HG02763 (cell line): Measurements from ENCODE around the gene CHSY1.
"Not testable (repeated sequence)": the region's sequence is repeated elsewhere in the genome, so short reads cannot be mapped to it uniquely, and the experiment has no call there.

Source experiments
- ATAC-seq: cut with Tn5 transposase; IDR thresholded peaks from one replicate; pipeline ENCODE4 v1.9.1; 2021; ENCODE audit warnings: mild to moderate bottlenecking, moderate library complexity; ENCODE audit not compliant: unreplicated experiment

The CHSY1 gene

GRCh38 chr15:101246391-101246790 lies 5.5 kb downstream of the CHSY1 start:
- no peak for ATAC-seq

DNA sequence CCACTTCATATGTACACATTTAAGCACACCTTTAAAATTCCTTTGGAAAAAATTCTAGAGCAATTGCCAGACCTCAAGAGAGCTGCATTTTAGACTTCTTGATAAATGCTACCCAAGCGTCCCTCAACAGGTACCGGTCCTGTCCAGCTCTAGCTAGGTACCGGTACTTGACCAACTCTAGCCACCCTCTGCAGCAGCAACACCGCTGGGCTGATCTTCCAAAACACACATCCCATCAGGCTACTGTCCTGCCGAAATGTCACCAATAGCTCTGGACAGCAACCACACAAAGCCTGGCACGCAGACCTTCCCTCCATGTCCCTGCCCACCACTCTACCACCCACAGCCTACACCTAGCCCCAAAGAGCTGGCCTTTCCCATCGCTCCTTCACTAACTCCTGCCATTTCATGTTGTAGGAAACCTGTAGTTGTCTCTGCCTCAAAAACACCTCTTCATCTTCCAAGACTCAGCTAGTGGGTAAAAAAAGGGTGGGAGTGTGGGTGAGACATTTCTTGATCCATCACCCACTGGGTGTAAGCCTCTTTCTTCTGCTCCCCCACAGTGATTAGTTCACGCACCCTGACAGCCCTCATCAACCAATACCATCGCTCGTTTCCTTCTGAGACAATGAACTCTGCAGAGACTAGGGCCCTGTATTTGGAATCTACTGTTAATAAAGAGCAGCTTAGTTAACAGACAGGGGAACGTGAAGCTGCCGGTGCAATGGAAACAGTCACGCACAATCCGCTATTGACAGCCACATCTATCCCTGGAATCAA lies 6.8 kb downstream of the CHSY1 start:
- no peak for ATAC-seq

GRCh38 chr15:101244036-101244781 lies 7.6 kb downstream of the CHSY1 start:
- no peak for ATAC-seq

- ATAC-seq, result no peak
Measured at GRCh38 chr15:101243420-101243819, 8.4 kb downstream of the CHSY1 start.

- no peak for ATAC-seq
Measured at GRCh38 chr15:101242999-101243336, 8.9 kb downstream of the CHSY1 start.

DNA sequence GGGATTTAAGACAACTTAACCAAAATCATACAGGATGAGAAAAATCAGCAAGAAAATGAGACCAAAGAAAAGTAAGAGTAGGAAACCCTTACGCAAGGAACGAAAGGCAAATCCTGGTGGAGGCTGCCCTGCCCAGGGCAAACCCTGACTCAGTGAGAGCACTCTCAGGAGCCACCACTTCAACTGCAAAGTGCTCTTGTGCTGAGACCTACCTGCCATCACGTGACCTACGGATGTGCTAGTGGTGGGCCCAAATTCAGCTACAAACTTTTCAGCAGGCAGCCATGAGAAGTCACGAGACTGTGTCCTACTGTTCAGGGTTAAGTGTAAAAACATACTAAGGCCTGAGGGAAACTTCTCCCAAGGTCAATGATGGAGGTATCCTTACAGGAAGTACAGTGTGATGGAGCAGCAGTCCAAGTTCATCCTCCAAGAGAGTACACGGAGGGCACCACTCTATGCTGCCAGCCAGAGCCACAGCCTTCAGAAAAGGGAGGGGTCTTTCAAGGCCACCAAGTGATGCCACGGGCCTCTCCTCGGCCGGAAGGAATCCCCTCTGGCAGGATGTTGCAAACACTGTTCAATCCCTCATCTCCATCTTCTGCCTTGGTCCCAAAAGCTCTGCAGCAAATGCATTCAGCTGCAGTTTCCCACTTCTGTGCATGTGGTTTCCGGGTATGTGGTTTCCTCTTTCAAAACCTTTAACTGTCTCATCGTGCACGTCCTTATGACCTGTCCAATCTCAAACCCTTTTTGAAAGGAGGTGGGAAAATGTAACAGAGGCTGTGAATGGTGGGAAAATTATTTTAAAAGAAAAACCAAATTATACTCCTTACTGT lies 9.5 kb downstream of the CHSY1 start:
- peak; percentile 70 for ATAC-seq

DNA sequence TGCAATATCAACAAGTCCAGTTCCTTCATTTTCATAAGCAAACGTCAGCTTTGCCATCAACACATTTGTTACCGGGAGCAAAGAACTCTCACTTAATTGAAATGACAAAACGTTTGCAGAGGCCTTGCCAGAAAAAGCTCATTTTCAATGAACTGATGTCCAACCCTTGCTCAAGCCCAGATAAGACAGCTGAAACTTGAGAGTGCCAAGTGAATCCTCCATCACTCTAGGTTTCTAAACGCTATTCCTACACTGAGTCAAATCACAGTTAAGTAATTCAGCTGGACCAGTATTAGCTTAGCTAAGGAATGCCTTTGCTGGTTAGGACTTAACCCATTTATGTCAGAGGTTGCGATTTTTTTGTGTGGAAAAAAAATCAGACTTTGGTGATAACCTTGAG lies 11.5 kb downstream of the CHSY1 start:
- no peak for ATAC-seq

GRCh38 chr15:101239724-101240136 lies 12.1 kb downstream of the CHSY1 start:
- no peak for ATAC-seq

DNA sequence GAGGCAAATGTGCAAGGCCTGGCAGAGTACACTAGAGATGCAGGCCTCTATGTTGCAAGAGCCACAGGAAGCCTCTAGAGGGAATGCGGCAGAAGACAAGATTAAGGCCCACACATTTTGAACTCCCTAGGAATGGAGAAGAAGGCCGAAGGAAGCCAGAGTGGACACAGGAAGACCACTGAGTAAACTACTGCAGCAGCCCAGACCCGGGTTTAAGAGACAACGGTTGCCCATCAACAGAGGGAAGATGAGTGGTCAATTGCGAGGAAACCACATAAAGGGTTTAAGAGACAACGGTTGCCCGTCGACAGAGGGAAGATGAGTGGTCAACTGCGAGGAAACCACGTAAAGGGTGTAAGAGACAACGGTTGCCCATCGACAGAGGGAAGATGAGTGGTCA lies 14.6 kb downstream of the CHSY1 start:
- ATAC-seq, result no peak

DNA sequence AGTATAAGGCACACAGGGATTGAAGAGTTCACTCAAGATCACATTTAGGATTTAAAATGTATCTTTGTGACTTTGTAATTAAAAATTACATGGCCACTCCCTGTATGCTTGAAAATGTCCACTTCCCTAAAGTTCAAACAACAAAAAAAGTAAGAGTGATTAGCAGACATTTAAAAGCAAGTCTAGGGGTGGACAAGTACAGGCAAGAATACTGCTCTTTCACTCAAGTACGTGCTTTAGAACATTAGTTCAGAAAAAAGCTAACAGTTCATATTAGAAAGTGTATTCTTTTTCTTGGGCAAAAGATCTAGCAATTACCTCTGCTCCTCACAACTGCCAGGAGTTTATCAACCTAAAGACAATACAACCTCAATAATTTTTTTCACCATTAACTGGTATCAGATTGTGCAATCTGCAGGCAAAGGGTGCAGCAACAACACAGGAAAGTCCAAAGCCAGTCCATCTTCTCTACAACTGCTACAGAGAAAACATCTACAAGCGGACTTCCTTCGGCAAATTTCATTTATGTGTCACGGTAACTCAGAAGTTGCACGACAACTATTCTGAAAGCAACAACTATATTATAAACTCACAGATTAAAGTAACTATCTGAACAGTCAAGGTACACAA lies 18.1 kb downstream of the CHSY1 start:
- no peak for ATAC-seq

DNA sequence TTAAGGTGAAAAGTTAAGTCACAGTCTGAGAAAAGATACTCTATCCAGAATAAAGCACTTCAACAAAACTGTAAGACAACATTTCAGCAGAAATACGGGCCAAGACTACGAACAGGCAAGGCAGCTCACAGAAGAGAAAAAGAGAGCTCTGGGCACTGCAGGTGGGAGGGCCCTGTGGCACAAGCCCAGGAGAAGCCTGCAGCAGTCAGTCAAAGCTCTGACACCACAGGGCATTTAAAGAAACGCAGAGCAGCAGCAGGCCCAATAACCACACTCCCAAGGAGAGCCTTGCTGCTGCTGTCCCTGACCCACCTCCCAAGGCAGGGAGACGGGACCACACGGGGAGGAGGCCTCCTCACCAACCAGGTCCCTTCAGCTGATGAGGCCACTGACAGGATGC lies 19.2 kb downstream of the CHSY1 start:
- ATAC-seq, result no peak

- ATAC-seq, result no peak
Measured at GRCh38 chr15:101228313-101228712, 23.5 kb downstream of the CHSY1 start.

DNA sequence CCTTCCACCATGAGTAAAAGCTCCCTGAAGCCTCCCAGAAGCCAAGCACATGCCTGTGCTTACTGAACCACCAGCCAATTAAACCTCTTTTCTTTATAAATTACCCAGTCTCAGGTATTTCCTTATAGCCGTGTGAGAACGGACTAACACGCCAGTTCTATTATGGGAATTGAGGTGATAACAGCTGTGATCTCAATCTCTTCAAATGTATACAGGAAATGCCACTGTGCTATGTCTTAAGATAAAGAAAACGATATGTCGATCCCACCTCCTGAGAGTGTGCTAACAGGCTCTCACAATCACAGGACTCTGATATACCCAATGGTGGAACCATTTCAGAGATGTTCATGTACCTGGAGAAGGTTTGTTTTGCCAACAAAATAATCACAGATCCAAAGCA lies 26.2 kb downstream of the CHSY1 start:
- no peak for ATAC-seq

DNA sequence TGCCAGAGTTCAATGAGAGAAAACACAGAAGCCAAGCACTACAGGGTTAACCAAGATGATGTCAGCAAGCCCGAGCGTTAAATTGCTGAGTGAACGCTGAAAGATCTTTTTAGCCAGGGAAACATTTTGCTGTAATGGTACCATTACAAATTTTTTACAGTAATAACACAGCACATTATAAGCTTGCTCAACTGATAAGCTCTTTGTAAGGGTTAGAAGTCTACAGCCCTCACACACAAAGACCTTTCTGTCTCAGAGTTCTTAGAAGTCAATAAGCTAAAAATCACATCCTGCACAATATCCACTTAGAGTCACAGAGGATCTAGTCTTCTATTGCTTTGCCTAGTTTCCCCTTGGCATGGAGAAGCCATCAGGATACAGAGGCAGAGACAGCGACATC lies 29.9 kb downstream of the CHSY1 start:
- ATAC-seq, result no peak

GRCh38 chr15:101220060-101220459 lies 31.8 kb downstream of the CHSY1 start:
- ATAC-seq, result no peak

GRCh38 chr15:101219441-101219840 lies 32.4 kb downstream of the CHSY1 start:
- ATAC-seq, result no peak

DNA sequence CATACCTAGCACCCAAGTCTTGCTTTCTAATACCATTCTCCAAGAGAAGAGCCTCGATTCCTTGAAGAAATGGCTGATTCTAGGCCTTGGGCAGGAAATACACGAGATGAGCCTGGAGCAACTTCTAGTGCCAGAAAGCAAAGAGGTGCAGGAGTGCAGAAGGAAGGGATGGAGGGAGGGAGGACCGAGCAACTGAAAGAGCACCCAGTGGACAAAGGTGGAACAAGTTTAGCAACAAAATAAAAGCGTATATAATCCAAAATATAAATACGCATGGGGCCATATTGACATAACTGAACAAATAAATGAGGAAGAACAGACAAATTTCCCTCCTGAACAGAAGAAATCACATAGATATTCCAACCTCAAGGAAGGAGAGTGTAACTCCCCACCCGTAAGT lies 34.4 kb downstream of the CHSY1 start:
- no peak for ATAC-seq

DNA sequence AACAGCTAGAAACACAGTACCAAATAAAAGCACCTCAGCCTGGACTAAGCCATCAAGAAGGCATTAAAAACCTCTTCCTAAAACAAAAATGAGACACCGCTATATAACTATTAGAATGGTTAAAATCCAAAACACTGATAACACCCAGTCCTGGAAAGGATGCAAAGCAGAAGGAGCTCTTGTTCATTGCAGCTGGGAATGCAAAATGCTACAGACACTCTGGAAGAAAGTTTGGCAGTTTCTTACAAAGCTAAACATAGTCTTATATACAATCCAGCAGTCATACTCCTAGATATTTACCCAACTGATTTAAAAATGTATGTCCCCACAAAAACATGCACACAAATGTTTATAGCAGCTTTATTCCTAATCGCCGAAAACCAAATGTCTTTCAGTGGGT lies 35.7 kb downstream of the CHSY1 start:
- no peak for ATAC-seq

- no peak for ATAC-seq
Measured at GRCh38 chr15:101215681-101216080, 36.2 kb downstream of the CHSY1 start.

DNA sequence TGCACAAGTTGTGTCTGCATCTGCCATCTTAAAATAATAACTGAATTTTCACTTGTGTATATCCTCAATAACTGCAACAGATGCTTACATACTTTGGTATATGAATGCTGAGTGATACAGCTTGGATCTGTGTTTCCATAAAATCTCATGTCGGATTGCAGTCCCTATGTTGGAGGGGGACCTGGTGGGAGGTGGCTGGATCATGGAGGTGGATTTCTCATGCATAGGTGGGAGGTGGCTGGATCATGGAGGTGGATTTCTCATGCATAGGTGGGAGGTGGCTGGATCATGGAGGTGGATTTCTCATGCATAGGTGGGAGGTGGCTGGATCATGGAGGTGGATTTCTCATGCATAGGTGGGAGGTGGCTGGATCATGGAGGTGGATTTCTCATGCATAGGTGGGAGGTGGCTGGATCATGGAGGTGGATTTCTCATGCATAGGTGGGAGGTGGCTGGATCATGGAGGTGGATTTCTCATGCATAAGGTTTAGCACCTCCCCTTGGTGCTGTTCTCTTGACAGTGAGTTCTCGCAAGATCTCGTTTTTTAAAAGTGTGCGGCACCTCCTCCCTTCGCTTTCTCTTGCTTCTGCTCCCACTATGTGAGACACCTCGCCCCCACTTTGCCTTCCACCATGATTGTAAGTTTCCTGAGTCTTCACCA lies 37.3 kb downstream of the CHSY1 start:
- ATAC-seq, result not testable (repeated sequence)

- ATAC-seq, result no peak
Measured at GRCh38 chr15:101213570-101213969, 38.3 kb downstream of the CHSY1 start.
